HPDE6-E6E7 (cell line): ENCODE data around the gene CTAGE9.
"Not testable (repeated sequence)": the region's sequence is repeated elsewhere in the genome, so short reads cannot be mapped to it uniquely, and the experiment has no call there.

Experiments
- DNase-seq: peaks from one replicate; pipeline ENCODE4 v3.0.0; 2011; ENCODE audit warnings: missing footprints; ENCODE audit errors: extremely low spot score

CTAGE9 gene, protein sequence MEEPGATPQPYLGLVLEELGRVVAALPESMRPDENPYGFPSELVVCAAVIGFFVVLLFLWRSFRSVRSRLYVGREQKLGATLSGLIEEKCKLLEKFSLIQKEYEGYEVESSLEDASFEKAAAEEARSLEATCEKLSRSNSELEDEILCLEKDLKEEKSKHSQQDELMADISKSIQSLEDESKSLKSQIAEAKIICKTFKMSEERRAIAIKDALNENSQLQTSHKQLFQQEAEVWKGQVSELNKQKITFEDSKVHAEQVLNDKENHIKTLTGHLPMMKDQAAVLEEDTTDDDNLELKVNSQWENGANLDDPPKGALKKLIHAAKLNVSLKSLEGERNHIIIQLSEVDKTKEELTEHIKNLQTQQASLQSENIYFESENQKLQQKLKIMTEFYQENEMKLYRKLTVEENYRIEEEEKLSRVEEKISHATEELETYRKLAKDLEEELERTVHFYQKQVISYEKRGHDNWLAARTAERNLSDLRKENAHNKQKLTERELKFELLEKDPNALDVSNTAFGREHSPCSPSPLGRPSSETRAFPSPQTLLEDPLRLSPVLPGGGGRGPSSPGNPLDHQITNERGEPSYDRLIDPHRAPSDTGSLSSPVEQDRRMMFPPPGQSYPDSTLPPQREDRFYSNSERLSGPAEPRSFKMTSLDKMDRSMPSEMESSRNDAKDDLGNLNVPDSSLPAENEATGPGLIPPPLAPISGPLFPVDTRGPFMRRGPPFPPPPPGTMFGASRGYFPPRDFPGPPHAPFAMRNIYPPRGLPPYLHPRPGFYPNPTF

DNA sequence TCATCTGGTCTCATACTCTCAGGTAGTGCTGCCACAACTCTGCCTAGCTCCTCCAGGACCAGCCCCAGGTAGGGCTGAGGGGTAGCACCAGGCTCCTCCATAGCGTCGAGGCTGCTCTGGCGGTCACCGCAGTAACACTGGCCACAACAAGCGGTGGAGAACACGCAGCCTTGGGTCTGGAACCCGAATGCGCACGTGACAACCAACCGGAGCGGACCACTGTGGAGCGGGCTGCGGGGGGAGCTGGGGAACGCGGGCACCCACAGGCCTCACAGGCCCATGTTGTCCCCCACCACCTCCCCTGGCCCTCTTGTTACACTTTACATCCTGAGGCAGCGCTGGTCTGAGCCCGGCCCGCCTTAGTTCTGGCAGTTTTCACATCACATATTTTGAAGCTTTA, at the start of gene CTAGE9:
Gene CTAGE9, minus strand, starts transcription at position 101 of the 400 bp plus-strand sequence. Its CDS starts 0 bp downstream, at position 101.
- DNase-seq, result not testable (repeated sequence)

DNA sequence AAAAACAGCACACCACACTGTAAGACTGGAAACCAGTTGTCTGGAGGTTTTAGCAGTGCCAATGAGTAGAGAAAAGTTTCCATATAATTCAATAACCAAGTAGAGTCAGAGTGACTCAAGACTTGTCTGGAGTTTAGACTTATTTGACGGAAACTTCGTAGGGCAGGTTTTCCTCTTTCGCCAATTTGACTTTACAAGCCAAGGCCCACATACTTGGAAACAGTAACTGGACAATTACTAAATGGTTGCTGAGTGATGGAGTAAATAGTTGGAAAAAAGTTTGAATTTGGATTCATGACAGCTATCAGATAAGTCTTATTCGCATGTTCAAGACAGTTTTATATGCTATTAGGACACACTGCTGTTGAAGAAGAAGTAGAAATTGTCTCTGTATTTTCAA, 48.1 kb upstream of the CTAGE9 start:
- DNase-seq, result no peak

DNA sequence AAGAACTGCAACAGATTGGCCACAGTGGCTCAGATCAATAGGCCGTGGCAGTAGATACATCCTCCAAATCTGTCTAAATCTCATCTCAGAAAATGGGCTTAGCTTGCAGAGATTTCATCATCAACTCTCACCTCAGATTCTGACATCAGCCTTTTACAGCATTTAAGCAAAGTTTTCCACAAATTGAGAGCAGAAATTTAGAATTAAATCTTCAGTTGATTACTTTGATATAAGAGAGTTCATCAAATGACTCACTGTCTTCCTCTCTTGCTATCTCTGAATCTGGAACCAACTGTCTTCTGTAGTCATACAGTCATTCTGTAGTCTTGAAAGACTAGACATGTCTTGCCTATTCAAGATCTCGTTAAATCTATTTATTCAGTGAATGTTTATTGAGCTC, 45.2 kb upstream of the CTAGE9 start:
- no peak for DNase-seq

DNA sequence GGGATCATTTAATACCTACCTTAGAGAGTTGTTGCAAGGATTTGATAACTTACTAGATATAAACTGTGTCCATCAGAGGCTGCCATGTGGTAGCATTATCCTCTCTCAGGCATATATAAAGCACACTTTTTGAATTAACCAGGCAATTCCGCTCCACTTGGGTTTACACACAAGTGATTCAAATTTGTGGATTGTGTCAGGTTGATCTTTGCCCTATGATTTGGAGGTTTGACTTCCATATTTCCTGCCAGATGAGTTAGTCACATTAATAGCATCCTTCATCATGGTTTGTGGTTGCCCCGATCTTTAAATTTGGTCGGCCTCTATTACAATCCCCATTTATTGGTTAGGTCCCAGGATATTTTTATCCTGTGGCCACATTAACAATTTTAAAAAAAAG, 44.8 kb upstream of the CTAGE9 start:
- no peak for DNase-seq

DNA sequence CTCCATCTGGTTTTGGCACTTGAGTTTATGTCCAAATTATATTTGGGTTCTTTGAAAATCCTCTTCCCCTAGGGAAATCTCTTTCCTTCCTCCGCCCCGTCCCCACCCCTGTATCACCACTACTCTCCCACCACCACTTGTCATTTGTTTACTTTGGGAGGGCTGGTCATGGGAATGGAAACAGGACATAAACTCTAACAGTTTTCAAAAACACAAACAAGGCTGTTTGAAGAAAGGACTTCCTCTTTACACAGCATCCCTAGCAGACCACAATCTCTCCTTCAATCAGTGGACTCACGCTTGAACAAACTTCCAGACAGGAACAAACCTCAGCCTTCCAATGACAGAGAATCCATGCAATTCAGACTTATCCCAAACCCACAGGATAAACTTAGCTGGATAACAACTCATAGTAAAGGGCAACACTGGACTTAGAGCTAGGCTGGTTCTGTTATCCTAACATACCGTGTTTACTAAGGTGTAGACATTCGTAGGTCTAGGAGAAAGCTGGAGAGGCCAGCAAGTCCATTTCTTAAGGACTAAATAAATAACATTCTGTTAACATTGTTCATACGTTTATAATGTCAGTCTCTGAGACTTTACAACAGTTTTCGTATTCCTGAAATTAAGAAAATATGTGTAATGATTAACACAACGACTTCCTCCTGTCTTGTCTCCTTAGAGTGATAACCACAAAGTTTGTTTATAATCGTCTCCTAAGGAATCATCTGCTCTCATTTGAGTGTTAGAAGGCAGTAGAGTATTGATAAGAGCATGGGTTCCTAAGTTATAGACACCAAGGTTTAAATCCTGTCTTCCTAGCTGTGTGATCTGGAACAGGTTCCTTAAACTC, 44.1 kb upstream of the CTAGE9 start:
- no peak for DNase-seq

DNA sequence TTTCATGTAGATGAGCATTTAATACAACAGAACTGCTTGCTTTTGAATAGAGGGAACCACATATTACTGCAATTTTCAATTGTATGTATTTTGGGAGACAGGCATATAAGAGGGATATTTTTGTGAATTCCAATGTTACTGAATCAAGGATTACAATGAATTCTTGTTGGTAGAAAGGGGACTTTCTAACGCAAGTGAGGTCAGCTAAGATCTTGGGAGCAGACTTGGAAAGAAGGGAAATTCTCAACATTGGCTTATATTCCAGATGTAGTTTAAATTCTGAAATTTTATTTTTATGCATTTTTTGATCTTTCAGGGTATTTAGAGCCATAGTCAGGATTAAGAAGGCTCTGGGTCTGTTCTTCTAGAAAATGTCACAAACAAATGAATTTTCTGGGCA, 43.3 kb upstream of the CTAGE9 start:
- DNase-seq, result no peak

DNA sequence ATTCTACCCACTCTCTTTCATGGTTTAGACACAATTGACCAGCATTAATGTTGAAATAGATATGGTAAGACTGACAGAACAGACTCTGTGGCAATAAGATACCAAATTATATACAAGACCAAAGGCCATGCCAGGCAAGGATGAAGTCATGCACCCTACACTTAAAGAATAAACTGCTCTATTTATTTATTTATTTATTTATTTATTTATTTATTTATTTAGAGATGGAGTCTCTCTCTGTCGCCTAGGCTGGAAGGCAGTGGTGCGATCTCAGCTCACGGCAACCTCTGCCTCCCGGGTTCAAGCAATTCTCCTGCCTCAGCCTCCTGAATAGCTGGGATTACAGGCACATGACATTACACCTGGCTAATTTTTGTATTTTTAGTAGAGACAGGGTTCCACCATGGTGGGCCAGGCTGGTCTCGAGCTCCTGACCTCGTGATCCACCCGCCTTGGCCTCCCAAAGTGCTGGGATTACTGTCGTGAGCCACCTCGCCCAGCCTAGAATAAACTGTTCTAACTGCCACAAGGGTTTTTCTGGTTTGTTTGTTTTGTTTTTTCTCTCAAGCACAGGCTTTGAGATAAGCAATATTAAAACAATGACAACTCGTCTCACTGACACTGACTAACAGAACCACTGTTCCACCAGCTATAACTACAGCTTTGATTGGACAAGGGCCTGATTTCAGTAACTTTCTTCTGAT, 40.3 kb upstream of the CTAGE9 start:
- not testable (repeated sequence) for DNase-seq

DNA sequence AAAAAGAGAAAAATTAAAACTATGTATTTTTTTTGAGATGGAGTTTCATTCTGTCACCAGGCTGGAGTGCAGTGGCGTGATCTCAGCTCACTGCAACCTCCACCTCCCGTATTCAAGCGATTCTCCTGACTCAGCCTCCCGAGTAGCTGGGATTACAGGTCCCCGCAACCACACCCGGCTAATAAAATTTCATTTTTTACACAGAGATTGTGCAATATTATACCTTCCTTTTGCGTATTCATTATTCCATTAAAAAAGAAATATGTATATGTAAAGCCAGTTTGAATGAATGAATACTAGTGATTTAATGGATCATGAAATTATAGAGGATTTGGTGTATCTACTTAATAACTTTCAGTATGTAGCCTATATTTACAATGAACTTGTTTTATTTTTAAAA, 38.2 kb upstream of the CTAGE9 start:
- DNase-seq, result no peak

DNA sequence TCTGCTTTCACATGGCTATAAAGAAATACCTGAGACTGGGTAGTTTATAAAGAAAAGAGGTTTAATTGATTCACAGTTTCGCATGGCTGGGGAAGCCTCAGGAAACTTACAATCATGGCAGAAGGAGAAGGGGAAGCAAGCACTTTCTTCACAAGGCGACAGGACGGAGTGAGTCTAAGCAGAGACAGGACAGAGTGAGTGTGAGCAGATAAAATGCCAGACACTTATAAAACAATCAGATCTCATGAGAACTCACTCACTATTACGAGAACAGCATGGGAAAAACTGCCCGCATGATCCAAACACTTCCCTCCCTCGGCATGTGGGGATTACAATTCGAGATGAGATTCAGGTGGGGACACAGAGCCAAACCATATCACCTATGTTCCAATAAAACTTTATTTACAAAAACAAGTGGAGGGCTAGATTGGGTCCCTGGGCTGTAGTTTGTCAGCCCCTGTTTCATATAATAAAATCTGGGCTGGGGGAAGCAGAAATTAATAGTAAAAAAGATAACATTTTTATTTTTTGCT, 37.1 kb upstream of the CTAGE9 start:
- no peak for DNase-seq

DNA sequence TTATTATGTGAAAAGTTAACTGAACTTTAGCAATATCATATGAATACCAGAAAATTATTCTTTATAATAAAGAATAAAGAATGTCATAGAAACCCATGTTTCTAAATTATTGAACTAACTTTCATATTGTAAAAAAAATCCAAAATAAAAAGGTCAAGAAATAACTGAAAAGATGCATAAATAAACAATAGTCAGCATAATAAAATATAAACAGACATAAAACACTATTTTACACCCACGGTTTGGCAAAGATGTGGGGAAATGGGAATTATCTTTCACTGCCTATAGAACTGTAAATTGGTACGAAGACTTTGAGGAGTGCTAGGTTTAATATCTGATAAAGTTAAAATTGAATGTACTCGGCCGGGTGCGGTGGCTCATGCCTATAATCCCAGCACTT, 34.7 kb upstream of the CTAGE9 start:
- DNase-seq, result no peak

DNA sequence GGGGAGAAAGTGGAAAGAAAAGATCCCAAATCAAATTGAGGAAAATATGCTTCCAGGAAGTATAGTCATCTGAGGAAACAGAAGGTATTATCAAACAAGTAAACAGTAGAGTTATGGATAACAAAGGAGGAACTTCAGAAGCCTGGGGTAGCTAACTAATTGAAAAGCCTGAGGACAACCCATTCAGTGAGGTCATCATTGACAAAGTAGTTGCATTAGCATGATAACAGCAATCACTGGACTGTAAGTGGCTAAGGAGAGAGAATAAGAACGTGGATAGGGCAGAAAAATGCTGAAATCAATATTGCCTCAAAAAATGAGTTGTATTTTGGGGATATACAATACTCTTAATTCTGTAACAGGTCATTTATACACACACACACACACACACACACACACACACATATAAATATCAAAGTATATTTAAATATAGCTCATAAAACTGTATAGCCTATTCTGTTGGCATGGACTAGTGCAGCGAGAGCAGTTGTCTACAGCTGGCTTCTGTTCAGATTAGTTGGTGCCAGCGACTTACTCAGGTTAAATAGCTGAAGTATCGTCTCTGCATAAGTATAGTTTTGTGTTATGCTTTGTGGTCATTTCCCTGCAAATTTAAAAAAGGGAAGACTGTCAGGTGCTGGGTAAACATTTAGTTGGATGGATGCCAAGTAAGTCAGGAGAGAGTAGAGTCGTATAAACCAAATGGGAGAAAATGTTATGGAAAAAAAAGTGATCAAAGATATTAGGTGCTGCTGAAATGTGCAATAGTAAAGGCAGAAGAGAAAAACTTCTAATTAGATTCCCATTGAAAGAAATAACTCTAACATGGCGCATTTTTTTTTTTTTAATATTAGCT, 33.8 kb upstream of the CTAGE9 start:
- DNase-seq, result no peak

DNA sequence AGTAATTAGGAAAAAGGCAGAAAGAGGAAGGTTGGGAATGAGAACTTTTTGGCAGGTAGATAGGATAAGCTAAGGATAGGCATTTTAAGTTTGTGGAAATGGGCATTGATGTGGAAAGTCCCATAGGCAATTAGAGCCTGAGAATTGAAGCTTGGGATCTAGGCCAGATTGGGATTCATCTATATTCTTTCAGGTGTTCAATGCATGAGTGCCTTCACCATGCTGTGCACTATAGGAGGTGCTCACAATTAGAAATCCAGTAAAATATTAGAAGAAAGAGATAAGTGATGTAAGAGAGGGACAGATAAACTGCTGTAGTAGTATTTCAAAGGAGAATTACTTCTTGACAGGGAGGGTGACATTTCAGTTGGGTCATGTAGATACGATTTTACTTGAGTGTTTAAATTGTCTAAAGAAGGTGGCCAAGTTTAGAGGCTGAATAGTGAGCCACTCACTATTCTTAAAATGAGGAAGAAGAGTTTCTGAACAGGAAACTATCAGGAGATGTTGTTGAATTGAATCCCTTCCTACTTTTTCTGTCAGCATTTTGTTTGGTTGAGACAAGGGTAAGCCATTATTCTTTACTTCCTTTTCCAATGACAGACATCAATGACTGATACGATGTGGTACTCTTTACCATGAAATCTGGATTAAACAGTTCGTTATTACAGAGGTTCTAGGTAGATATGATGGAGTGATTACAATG, 31.0 kb upstream of the CTAGE9 start:
- no peak for DNase-seq

DNA sequence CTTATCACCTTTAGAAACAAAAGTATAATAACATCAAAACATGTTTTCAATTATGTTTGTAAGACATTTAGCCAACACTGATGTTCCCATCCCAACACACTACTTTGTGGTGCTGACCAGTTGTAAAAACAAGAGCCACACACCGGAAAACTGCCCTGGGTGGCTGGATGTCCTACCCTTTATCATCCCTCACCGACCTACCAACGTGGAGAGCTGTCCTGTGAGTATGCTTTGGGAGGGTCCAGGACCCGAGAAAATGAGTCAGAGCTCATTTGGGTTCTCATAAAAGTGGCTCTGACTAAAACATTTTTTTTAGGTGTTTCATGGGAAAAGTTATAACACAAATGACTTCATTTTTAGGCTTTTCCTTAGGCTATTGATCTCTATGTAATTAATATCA, 29.3 kb upstream of the CTAGE9 start:
- DNase-seq, result no peak

DNA sequence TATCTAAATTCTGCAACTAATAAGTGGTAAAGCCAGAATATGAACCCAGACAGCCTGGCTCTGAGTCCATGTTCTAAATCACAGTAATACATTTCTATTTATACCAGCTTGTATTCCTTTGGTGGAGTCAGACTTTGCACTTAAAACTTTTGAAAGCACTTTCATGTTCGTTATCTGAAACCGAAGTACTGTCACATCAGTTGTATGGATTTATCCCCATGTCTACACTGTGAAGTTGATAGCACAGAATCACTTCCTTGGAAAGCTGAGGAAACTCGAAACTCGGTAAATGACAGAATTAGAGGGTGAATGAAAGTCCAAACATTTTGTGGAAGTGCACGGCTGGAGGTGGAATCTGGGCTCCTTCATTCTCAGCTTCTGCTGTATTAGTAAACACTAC, 28.3 kb upstream of the CTAGE9 start:
- DNase-seq, result no peak

DNA sequence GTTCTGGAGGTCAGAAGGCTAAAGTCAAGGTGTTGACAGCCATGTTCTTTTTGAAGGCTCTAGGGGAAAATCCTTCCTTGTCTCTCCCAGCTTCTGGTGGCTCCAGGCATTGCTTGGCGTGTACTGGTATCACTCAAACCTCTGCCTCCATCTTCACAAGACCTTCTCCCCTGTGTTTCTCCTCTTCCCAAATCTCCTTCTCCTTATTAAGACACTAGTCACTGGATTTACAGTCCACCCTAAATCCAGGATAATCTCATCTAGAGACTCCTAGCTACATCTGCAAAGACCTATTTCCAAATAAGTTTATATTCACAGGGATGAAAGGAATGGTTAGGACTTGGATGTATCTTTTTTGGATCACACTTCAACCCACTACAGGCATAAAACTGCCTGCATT, 26.0 kb upstream of the CTAGE9 start:
- DNase-seq, result no peak

DNA sequence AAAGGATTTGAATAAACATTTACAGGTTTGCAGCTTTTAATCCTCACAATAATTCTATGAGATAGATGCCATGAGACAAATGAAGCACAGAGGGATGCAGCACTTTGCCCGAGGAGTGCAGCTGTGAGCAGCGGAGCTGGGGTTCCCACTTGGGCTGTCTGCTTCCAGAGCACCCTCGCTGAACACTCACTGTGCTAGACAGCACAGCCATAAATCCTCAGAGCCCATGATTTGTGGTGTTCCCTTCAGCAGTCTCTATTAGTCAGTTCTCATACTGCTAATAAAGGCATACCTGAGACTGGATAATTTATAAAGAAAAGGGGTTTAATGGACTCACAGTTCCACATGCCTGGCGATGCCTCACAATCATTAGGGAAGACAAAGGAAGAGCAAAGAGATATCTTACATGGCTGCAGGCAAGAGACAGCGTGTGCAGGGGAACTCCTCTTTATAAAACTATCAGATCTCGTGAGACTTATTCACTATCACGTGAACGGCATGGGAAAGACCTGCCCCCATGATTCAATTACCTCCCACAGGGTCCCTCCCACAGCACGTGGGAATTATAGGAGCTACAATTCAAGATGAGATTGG, 25.3 kb upstream of the CTAGE9 start:
- no peak for DNase-seq

DNA sequence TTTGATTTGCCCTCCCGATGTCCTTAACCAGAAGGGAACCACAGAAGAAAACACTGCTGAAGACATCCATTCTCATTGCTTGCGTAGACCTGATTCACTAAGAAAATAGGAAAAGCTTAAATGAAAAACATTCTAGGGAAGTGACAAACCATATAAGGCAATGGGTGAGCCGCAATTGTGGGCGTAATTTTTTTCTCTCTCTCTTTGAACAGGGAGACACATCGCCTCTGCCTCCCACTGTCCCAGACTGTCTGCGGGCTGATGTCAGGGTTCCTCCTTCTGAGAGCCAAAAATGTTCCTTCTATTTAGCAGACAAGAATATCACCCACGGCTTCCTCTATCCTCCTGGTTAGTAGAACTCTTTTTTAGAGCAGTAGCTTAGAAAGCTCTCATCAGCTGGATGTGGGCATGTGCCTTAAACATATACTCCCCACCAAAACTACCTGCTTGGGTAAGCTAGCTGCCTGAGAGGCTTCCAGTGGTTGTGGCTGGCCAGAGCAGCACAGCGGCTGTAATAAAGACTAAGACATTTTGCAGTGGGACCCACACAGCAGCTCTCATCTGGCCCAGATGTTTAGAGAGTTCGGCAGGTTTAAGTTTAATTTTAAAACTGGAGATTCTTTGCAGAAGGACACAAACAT, 22.7 kb upstream of the CTAGE9 start:
- DNase-seq, result no peak

DNA sequence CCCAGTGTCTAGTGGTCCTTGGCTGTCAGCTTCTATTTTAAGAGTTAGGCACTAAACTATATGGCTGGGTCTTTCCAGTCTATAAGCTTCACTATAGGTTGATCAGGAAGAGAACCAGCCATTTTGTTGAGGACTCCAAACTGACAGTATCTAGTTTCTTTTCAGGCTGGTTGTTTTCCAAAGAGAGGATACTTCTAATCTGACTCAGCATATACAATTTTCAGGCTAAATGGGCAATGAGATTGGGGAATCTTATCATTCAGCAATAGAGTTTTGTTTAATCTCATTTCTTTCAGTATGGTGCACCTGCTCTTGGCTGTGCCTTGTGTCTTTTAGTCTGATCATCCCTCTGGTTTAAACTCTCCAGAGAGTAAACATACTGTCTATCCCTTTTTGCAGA, 20.4 kb upstream of the CTAGE9 start:
- no peak for DNase-seq

DNA sequence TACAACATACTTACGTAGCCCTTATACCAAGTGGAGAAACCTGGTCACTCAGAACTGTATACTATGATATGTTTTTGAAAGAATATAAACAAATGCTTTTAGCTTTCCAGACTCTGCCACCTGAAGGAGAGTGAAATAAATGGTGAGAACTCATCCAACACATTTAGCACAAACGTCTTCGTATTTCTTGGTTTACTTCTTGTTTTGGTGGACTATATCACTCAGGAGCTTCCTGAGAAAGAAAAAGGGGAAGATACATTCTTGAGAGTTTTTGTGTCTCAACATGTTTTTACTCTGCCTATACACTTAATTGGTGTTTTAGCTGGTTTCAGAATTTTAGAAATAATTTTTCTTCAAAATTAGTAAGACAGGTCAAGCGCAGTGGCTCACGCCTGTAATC, 19.4 kb upstream of the CTAGE9 start:
- no peak for DNase-seq
